ENCODE results near the gene TBC1D19.

TBC1D19 gene

GRCh38 chr4:26782168-26782829 is 198.4 kb downstream of the TBC1D19 start:
- no peak for DNase-seq (ENCODE audit: low read depth)

GRCh38 chr4:26782830-26783202 is 198.9 kb downstream of the TBC1D19 start:
- no peak for DNase-seq (ENCODE audit: low read depth)

- DNase-seq (ENCODE audit: low read depth), result no peak
These were observed 200.5 kb downstream of the TBC1D19 start for GRCh38 chr4:26784207-26784865.

GRCh38 chr4:26785312-26785711 is 201.4 kb downstream of the TBC1D19 start:
- DNase-seq (ENCODE audit: low read depth), result no peak

GRCh38 chr4:26785810-26786209 is 201.9 kb downstream of the TBC1D19 start:
- no peak for DNase-seq (ENCODE audit: low read depth)

GRCh38 chr4:26786916-26787315 is 203.0 kb downstream of the TBC1D19 start:
- no peak for DNase-seq (ENCODE audit: low read depth)

- DNase-seq (ENCODE audit: low read depth), result peak; percentile 47
These were observed 203.8 kb downstream of the TBC1D19 start for GRCh38 chr4:26787461-26788340.

- DNase-seq (ENCODE audit: low read depth), result peak; percentile 14
These were observed 204.5 kb downstream of the TBC1D19 start for GRCh38 chr4:26788341-26788733.

- no peak for DNase-seq (ENCODE audit: low read depth)
These were observed 205.3 kb downstream of the TBC1D19 start for GRCh38 chr4:26789208-26789607.

GRCh38 chr4:26791346-26791745 is 207.5 kb downstream of the TBC1D19 start:
- no peak for DNase-seq (ENCODE audit: low read depth)

GRCh38 chr4:26792639-26793038 is 208.8 kb downstream of the TBC1D19 start:
- no peak for DNase-seq (ENCODE audit: low read depth)

GRCh38 chr4:26793735-26794134 is 209.9 kb downstream of the TBC1D19 start:
- DNase-seq (ENCODE audit: low read depth), result no peak

- DNase-seq (ENCODE audit: low read depth), result no peak
These were observed 212.2 kb downstream of the TBC1D19 start for GRCh38 chr4:26796081-26796480.

- DNase-seq (ENCODE audit: low read depth), result no peak
These were observed 218.9 kb downstream of the TBC1D19 start for GRCh38 chr4:26802790-26803189.

GRCh38 chr4:26803211-26803861 is 219.5 kb downstream of the TBC1D19 start:
- DNase-seq (ENCODE audit: low read depth), result peak; percentile 20

GRCh38 chr4:26804451-26804850 is 220.6 kb downstream of the TBC1D19 start:
- no peak for DNase-seq (ENCODE audit: low read depth)

- peak; percentile 21 for DNase-seq (ENCODE audit: low read depth)
These were observed 221.0 kb downstream of the TBC1D19 start for GRCh38 chr4:26804925-26805324.
